DND-41 (cell line): Measurements from ENCODE around the gene AGMO.

Source experiments
- CTCF ChIP-seq: IDR thresholded peaks from 2 replicates; pipeline ENCODE4 v1.5.1; 2012; ENCODE audit warnings: borderline replicate concordance, low read length, moderate library complexity, mild to moderate bottlenecking; ENCODE audit not compliant: poor library complexity, severe bottlenecking; ENCODE audit errors: extremely low read depth
- EZH2 ChIP-seq: IDR thresholded peaks from 3 replicates; pipeline ENCODE4 v1.6.1; 2012; ENCODE audit warnings: borderline replicate concordance, low read depth, mild to moderate bottlenecking, moderate library complexity, low read length, inconsistent platforms; ENCODE audit not compliant: severe bottlenecking

GRCh38 chr7:15214976-15215375 is 346.8 kb downstream of the AGMO start:
- TF ChIP-seq EZH2 (no peak), CTCF (no peak)
